IMR-90 (cell line): ENCODE results near the gene CWC25. TPM values are rescaled to one million over a fixed set of nuclear protein-coding genes. Genes with fewer than 3 reads are reported as not detected.

ENCODE experiments used
- ATAC-seq: fragments of 200-7000 bp; cut with Tn5 transposase; 2 replicates; pipeline ENCODE4 v1.9.1; 2020; ENCODE audit warnings: low read depth, mild to moderate bottlenecking, moderate library complexity
- BruUV-seq: library from RNA; stranded (reverse); fragments of 400-500 nt; replicated peaks from 2 replicates; lab custom pipeline; 2021; lab: Mats Ljungman, UMichigan
- CTCF ChIA-PET: fragments of 300-600 bp; formaldehyde crosslinking; extraction: SDS; loops from one replicate; lab custom pipeline; 2021; ENCODE audit warnings: antibody characterized with exemption; lab: Yijun Ruan, JAX
- POLR2A ChIA-PET: fragments of 300-600 bp; sonication (Branson Sonifier 250); formaldehyde crosslinking; loops from one replicate; lab custom pipeline; 2022; ENCODE audit warnings: antibody characterized with exemption; ENCODE audit not compliant: unreplicated experiment; lab: Charles Lee
- DNase-seq: peaks from one replicate; pipeline ENCODE4 v3.0.0; 2013
- H2AFZ ChIP-seq: replicated peaks from 2 replicates; pipeline ENCODE3; 2013; ENCODE audit warnings: low read length, mild to moderate bottlenecking; ENCODE audit not compliant: poor library complexity
- H2AK5ac ChIP-seq: 2 replicates; pipeline ENCODE4 v1.6.1; 2013; ENCODE audit warnings: low read depth, low read length, inconsistent platforms
- H2AK9ac ChIP-seq: replicated peaks from 2 replicates; pipeline ENCODE3; 2013; ENCODE audit warnings: mild to moderate bottlenecking, low read depth, low read length, moderate library complexity; ENCODE audit not compliant: poor library complexity
- H2BK120ac ChIP-seq: 2 replicates; pipeline ENCODE4 v1.6.1; 2013; ENCODE audit warnings: low read depth, low read length, inconsistent platforms
- H2BK15ac ChIP-seq: 3 replicates; pipeline ENCODE4 v1.6.1; 2013; ENCODE audit warnings: low read depth, low read length, inconsistent platforms
- H2BK20ac ChIP-seq: 2 replicates; pipeline ENCODE4 v1.6.1; 2013; ENCODE audit warnings: low read depth, mild to moderate bottlenecking, inconsistent platforms, low read length, moderate library complexity
- H2BK5ac ChIP-seq: 2 replicates; pipeline ENCODE4 v1.6.1; 2013; ENCODE audit warnings: mild to moderate bottlenecking, low read depth, low read length, inconsistent platforms; ENCODE audit not compliant: poor library complexity, severe bottlenecking
- H3K14ac ChIP-seq: replicated peaks from 2 replicates; pipeline ENCODE4 v1.6.1; 2013; ENCODE audit warnings: low read depth, low read length, inconsistent platforms
- H3K18ac ChIP-seq: 2 replicates; pipeline ENCODE4 v1.6.1; 2013; ENCODE audit warnings: low read depth, low read length, control low read depth
- H3K23ac ChIP-seq: 2 replicates; pipeline ENCODE4 v1.6.1; 2013; ENCODE audit warnings: low read depth, low read length, inconsistent platforms
- H3K27ac ChIP-seq: 2 replicates; pipeline ENCODE4 v1.5.1; 2013; ENCODE audit warnings: mild to moderate bottlenecking, control low read depth, low read length; ENCODE audit not compliant: insufficient read depth
- H3K27me3 ChIP-seq: 2 replicates; pipeline ENCODE4 v1.6.1; 2013; ENCODE audit warnings: low read length; ENCODE audit not compliant: control insufficient read depth, insufficient read depth
- H3K36me3 ChIP-seq: 2 replicates; pipeline ENCODE4 v1.6.1; 2013; ENCODE audit warnings: low read length, mixed read lengths; ENCODE audit not compliant: control insufficient read depth, insufficient read depth
- H3K4ac ChIP-seq: 2 replicates; pipeline ENCODE4 v1.6.1; 2013; ENCODE audit warnings: low read depth, low read length, inconsistent platforms
- H3K4me1 ChIP-seq: 2 replicates; pipeline ENCODE4 v1.6.1; 2013; ENCODE audit warnings: low read length, mixed read lengths; ENCODE audit not compliant: control insufficient read depth, insufficient read depth
- H3K4me2 ChIP-seq: 2 replicates; pipeline ENCODE4 v1.6.1; 2013; ENCODE audit warnings: low read depth, mild to moderate bottlenecking, control low read depth, low read length, moderate library complexity
- H3K4me3 ChIP-seq: 2 replicates; pipeline ENCODE4 v1.5.1; 2013; ENCODE audit warnings: low read depth, mild to moderate bottlenecking, control low read depth, low read length, moderate library complexity; ENCODE audit not compliant: insufficient read depth
- H3K56ac ChIP-seq: 2 replicates; pipeline ENCODE4 v1.6.1; 2013; ENCODE audit warnings: low read length, inconsistent platforms; ENCODE audit not compliant: insufficient read depth; ENCODE audit errors: extremely low read depth
- H3K79me1 ChIP-seq, 2 experiments: 2 replicates each; pipeline ENCODE4 v1.6.1; 2013; ENCODE audit warnings: low read length in 2 of 2, inconsistent platforms in 1 of 2, low read depth in 1 of 2
- H3K9ac ChIP-seq: 2 replicates; pipeline ENCODE4 v1.6.1; 2013; ENCODE audit warnings: low read depth, low read length, control low read depth
- H3K9me1 ChIP-seq: 2 replicates; pipeline ENCODE4 v1.6.1; 2013; ENCODE audit warnings: low read length, inconsistent platforms; ENCODE audit not compliant: insufficient read depth
- H3K9me3 ChIP-seq: 2 replicates; pipeline ENCODE4 v1.6.1; 2013; ENCODE audit warnings: low read length; ENCODE audit not compliant: control insufficient read depth, insufficient read depth
- H4K20me1 ChIP-seq: 2 replicates; pipeline ENCODE4 v1.6.1; 2013; ENCODE audit warnings: low read length, inconsistent platforms; ENCODE audit not compliant: insufficient read depth
- H4K5ac ChIP-seq: 2 replicates; pipeline ENCODE4 v1.6.1; 2013; ENCODE audit warnings: mild to moderate bottlenecking, low read depth, low read length, control low read depth
- H4K8ac ChIP-seq, 2 experiments: 2 replicates each; pipeline ENCODE4 v1.6.1; 2013; ENCODE audit warnings: low read depth in 2 of 2, low read length in 2 of 2, control low read depth in 1 of 2, inconsistent platforms in 1 of 2
- H4K91ac ChIP-seq: 2 replicates; pipeline ENCODE4 v1.6.1; 2013; ENCODE audit warnings: low read depth, low read length, inconsistent platforms; ENCODE audit not compliant: insufficient read depth
- BHLHE40 ChIP-seq: fragments of 150-350 bp; IDR thresholded peaks from 2 replicates; pipeline ENCODE4 v1.6.1; 2016; ENCODE audit warnings: mild to moderate bottlenecking, low read depth, low read length
- CEBPB ChIP-seq: IDR thresholded peaks from 2 replicates; pipeline ENCODE4 v1.6.1; 2012; ENCODE audit warnings: low read depth, low read length, improper control_type of control experiment
- CHD1 ChIP-seq: IDR thresholded peaks from 2 replicates; pipeline ENCODE4 v1.6.1; 2012; ENCODE audit warnings: low read depth, low read length, improper control_type of control experiment
- FOS ChIP-seq: fragments of 150-350 bp; IDR thresholded peaks from 2 replicates; pipeline ENCODE4 v1.6.1; 2016; ENCODE audit warnings: low read depth, low read length
- MAFK ChIP-seq: IDR thresholded peaks from 2 replicates; pipeline ENCODE4 v1.6.1; 2012; ENCODE audit warnings: low read depth, low read length, improper control_type of control experiment
- MAZ ChIP-seq: IDR thresholded peaks from 2 replicates; pipeline ENCODE4 v1.6.1; 2012; ENCODE audit warnings: low read depth, mild to moderate bottlenecking, low read length, improper control_type of control experiment, moderate library complexity, borderline replicate concordance
- MXI1 ChIP-seq: IDR thresholded peaks from 2 replicates; pipeline ENCODE4 v1.6.1; 2012; ENCODE audit warnings: low read depth, mild to moderate bottlenecking, low read length, moderate library complexity, borderline replicate concordance
- NFE2L2 ChIP-seq: fragments of 150-350 bp; IDR thresholded peaks from 2 replicates; pipeline ENCODE4 v1.6.1; 2016; ENCODE audit warnings: low read depth, mild to moderate bottlenecking, low read length
- POLR2A ChIP-seq: IDR thresholded peaks from 2 replicates; pipeline ENCODE4 v1.6.1; 2012; ENCODE audit warnings: mild to moderate bottlenecking, low read depth, low read length
- RAD21 ChIP-seq: IDR thresholded peaks from 2 replicates; pipeline ENCODE4 v1.6.1; 2012; ENCODE audit warnings: low read length, improper control_type of control experiment
- RCOR1 ChIP-seq: IDR thresholded peaks from 2 replicates; pipeline ENCODE4 v1.6.1; 2012; ENCODE audit warnings: mild to moderate bottlenecking, low read length, improper control_type of control experiment; ENCODE audit not compliant: insufficient replicate concordance
- RFX5 ChIP-seq: IDR thresholded peaks from 2 replicates; pipeline ENCODE4 v1.8.0; 2012; ENCODE audit warnings: low read depth, mild to moderate bottlenecking, low read length, moderate library complexity
- SMC3 ChIP-seq: fragments of 150-350 bp; IDR thresholded peaks from 2 replicates; pipeline ENCODE4 v1.6.1; 2016; ENCODE audit warnings: low read depth, mild to moderate bottlenecking, antibody characterized with exemption, low read length, moderate library complexity
- dilution Hi-C: fragments of 300-500 bp; cut with HindIII; formaldehyde crosslinking; loops from one replicate; pipeline ENCODE4 v1.14.3; 2018; ENCODE audit warnings: low sequenced_read_pairs; ENCODE audit not compliant: unreplicated experiment
- in situ Hi-C: fragments of 300-500 bp; cut with MboI; formaldehyde crosslinking; loops from 3 replicates; pipeline ENCODE4 v1.14.3; 2019; ENCODE audit warnings: low sequenced_read_pairs, inconsistent platforms, mixed read lengths
- intact Hi-C: fragments of 100-400 bp; cut with micrococcal nuclease; formaldehyde crosslinking; loops from 2 replicates; pipeline ENCODE4 v1.10.0; 2022
- polyA plus RNA-seq, 3 experiments: library from polyadenylated mRNA; depleted of rRNA; stranded (reverse); fragments of >200 nt; gene quantifications; 2 replicates each; pipeline ENCODE4 v1.2.3, GENCODE V29; 2012; ENCODE audit warnings: low replicate concordance in 1 of 3
- total RNA-seq: library from RNA; depleted of rRNA; stranded (reverse); fragments of >200 nt; gene quantifications from 2 replicates; pipeline ENCODE4 v1.2.3, GENCODE V29; 2012
- TF ChIP-seq, protein P1 (sequence below): fragments of 150-350 bp; IDR thresholded peaks from 2 replicates; pipeline ENCODE4 v1.6.1; 2016; ENCODE audit warnings: low read depth, mild to moderate bottlenecking, low read length, moderate library complexity, borderline replicate concordance
- TF ChIP-seq, protein P2 (sequence below): fragments of 150-350 bp; IDR thresholded peaks from 2 replicates; pipeline ENCODE4 v1.6.1; 2017; ENCODE audit warnings: mild to moderate bottlenecking, antibody characterized with exemption, low read length, low read depth
- TF ChIP-seq, protein P3 (sequence below): conservative IDR thresholded peaks from 2 replicates; pipeline ENCODE4 v1.5.1; 2012; ENCODE audit warnings: mild to moderate bottlenecking, low read depth, low read length, improper control_type of control experiment

CWC25 gene
- total and polyA plus RNA-seq, 2 of the 4 experiments (the other 2 are of a cell fraction): 9.1 to 16.1 TPM

DNA sequence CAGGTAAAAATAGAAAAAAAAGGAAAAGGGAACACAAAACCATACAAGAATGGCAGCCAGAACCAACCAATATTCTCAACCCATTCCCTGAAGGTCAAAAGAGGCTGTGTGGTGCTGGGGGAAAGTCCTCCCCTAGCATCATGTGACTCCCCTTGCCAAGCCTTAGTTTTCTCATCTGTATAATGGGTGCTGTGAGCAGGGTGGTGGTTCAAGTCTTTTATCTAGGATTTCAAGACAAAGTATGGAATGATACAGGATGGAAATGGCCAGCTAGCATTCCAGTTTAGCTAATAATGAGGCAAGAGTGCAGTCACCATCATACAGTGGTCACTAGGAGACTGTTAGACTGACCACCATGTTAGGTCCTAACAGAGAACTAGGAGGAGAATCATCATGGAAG, 51.9 kb downstream of the CWC25 start:
- in situ Hi-C loops (no loop called here), dilution Hi-C loops (no loop called here), intact Hi-C loops (no loop called here)
- Histone ChIP-seq H3K4me1 (no peaks in the 10 kb centered on the region; the same call in 1 of the 2 replicates), H2AFZ (no peak overlapping the region), H4K91ac (no peak overlapping the region), H2BK5ac (no peak overlapping the region), H3K14ac (no peak overlapping the region), H2BK20ac (no peak overlapping the region), H3K4me2 (no peak overlapping the region), H3K36me3 (peaks cover 70% of the 10 kb centered on the region), H3K9me3 (no peaks in the 10 kb centered on the region), H4K5ac (no peak overlapping the region), H3K4me3 (no peak overlapping the region), H2AK9ac (no peak overlapping the region), H3K9ac (no peak overlapping the region), H3K18ac (no peak overlapping the region), H3K23ac (no peak overlapping the region), H3K9me1 (0 out of 2 replicates have a peak, but pooled peaks cover 4% of the 10 kb centered on the region), H2BK15ac (no peak overlapping the region), H4K8ac (no peak overlapping the region), H3K79me1 (peaks cover 9 to 22% of the 10 kb centered on the region in 2 experiments; a peak in 3 of 4 replicates), H2AK5ac (no peak overlapping the region), H3K4ac (no peak overlapping the region), H3K27me3 (no peaks in the 10 kb centered on the region), H2BK120ac (no peak overlapping the region), H3K56ac (no peak overlapping the region), H4K20me1 (peaks cover 3% of the 10 kb centered on the region), H3K27ac (no peak overlapping the region)
- POLR2A ChIA-PET: no interaction called here
- TF ChIP-seq RFX5 (no peak), RAD21 (no peak), POLR2A (no peak), SMC3 (no peak), MAZ (no peak), NFE2L2 (no peak), MXI1 (no peak), FOS (no peak), RCOR1 (no peak), MAFK (no peak), CHD1 (no peak), CEBPB (no peak), BHLHE40 (no peak)
- TF ChIP-seq, protein P1, sequence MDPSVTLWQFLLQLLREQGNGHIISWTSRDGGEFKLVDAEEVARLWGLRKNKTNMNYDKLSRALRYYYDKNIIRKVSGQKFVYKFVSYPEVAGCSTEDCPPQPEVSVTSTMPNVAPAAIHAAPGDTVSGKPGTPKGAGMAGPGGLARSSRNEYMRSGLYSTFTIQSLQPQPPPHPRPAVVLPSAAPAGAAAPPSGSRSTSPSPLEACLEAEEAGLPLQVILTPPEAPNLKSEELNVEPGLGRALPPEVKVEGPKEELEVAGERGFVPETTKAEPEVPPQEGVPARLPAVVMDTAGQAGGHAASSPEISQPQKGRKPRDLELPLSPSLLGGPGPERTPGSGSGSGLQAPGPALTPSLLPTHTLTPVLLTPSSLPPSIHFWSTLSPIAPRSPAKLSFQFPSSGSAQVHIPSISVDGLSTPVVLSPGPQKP: no peak
- TF ChIP-seq, protein P2, sequence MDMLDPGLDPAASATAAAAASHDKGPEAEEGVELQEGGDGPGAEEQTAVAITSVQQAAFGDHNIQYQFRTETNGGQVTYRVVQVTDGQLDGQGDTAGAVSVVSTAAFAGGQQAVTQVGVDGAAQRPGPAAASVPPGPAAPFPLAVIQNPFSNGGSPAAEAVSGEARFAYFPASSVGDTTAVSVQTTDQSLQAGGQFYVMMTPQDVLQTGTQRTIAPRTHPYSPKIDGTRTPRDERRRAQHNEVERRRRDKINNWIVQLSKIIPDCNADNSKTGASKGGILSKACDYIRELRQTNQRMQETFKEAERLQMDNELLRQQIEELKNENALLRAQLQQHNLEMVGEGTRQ: no peak
- TF ChIP-seq, protein P3, sequence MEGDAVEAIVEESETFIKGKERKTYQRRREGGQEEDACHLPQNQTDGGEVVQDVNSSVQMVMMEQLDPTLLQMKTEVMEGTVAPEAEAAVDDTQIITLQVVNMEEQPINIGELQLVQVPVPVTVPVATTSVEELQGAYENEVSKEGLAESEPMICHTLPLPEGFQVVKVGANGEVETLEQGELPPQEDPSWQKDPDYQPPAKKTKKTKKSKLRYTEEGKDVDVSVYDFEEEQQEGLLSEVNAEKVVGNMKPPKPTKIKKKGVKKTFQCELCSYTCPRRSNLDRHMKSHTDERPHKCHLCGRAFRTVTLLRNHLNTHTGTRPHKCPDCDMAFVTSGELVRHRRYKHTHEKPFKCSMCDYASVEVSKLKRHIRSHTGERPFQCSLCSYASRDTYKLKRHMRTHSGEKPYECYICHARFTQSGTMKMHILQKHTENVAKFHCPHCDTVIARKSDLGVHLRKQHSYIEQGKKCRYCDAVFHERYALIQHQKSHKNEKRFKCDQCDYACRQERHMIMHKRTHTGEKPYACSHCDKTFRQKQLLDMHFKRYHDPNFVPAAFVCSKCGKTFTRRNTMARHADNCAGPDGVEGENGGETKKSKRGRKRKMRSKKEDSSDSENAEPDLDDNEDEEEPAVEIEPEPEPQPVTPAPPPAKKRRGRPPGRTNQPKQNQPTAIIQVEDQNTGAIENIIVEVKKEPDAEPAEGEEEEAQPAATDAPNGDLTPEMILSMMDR: no peak
- CTCF ChIA-PET: no interaction called here
- no peak for DNase-seq
- ATAC-seq: no peak
- BruUV-seq: no TSS peak
